Spinal cord (tissue), 10 donors: ENCODE results near the gene ZNF260. TPM values are rescaled to one million over a fixed set of nuclear protein-coding genes. Genes with fewer than 3 reads are reported as not detected.
"Not testable (repeated sequence)": the region's sequence is repeated elsewhere in the genome, so short reads cannot be mapped to it uniquely, and the experiment has no call there.

ENCODE experiments used
- DNase-seq, 6 donors: peaks; one replicate each; pipeline versions ENCODE4 v3.0.0 to v3.0.0-alpha.2; 2013 to 2015; ENCODE audit warnings: low spot score in 6 of 6, low read depth in 4 of 6
- H3K27ac ChIP-seq: one replicate; pipeline ENCODE4 v1.5.1; 2013; ENCODE audit warnings: low read depth, low read length, control low read depth
- H3K27me3 ChIP-seq: one replicate; pipeline ENCODE4 v1.6.1; 2013; ENCODE audit warnings: low read length; ENCODE audit not compliant: control insufficient read depth, insufficient read depth
- H3K36me3 ChIP-seq: one replicate; pipeline ENCODE4 v1.6.1; 2013; ENCODE audit warnings: low read length; ENCODE audit not compliant: control insufficient read depth, insufficient read depth
- H3K4me1 ChIP-seq: one replicate; pipeline ENCODE4 v1.6.1; 2013; ENCODE audit warnings: low read length; ENCODE audit not compliant: control insufficient read depth, insufficient read depth
- H3K4me3 ChIP-seq: one replicate; pipeline ENCODE4 v1.5.1; 2013; ENCODE audit warnings: low read depth, low read length, control low read depth
- H3K9me3 ChIP-seq: one replicate; pipeline ENCODE4 v1.6.1; 2013; ENCODE audit warnings: low read length; ENCODE audit not compliant: control insufficient read depth, insufficient read depth
- WGBS: methylation state at CpG from one replicate; pipeline ENCODE4 v1.1.5; 2013; ENCODE audit warnings: missing lambda C conversion rate; ENCODE audit not compliant: insufficient coverage; 5-methylcytosine and 5-hydroxymethylcytosine counted together
- polyA plus RNA-seq, 2 donors: library from polyadenylated mRNA; unstranded; fragments of 120-200 nt; gene quantifications; one replicate each; pipeline ENCODE4 v1.2.1, GENCODE V29; 2013; ENCODE audit not compliant: insufficient read length in 2 of 2
- total RNA-seq, 2 donors: library from RNA; depleted of rRNA in 1 of 2; stranded (reverse); fragments of 120-200 nt in 1 of 2; fragments of >200 nt in 1 of 2; gene quantifications; one replicate each; pipeline versions ENCODE4 v1.2.3 to v1.2.4, GENCODE V29; 2013 to 2014
- donor health status: healthy.

The ZNF260 gene
- total and polyA plus RNA-seq, 4 donors, result 21.9 to 45.7 (median 35.2) TPM

DNA sequence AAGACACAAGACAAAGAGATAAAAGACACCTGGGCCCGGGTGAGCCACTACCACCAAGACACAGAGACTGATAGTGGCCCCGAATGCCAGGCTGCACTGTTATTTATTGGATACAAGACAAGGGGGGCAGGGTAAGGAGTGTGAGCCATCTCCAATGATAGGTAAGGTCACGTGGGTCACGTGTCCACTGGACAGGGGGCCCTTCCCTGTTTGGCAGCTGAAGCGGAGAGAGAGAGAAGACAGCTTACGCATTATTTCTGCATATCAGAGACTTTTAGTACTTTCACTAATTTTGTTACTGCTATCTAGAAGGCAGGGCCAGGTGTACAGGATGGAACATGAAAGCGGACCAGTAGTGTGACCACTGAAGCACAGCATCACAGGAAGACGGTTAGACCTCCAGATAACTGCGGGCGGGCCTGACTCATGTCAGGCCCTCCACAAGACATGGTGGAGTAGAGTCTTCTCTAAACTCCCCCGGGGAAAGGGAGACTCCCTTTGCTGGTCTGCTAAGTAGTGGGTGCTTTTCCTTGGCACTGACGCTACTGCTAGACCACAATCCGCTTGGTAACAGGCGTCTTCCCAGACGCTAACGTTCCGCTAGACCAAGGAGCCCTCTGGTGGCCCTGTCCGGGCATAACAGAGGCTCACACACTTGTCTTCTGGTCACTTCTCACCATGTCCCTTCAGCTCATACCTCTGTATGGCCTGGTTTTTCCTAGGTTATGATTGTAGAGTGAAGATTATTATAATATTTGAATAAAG lies 35.2 kb downstream of the ZNF260 start:
- 62% methylated on average over 13 of the region's 18 CpGs for WGBS
- H3K9me3 ChIP-seq, H3K27me3 ChIP-seq, H3K4me3 ChIP-seq, H3K36me3 ChIP-seq, H3K27ac ChIP-seq, H3K4me1 ChIP-seq: not testable (repeated sequence)
- DNase-seq, result peak in 3 of 6 donors; percentile 4 to 40 (median 12)

DNA sequence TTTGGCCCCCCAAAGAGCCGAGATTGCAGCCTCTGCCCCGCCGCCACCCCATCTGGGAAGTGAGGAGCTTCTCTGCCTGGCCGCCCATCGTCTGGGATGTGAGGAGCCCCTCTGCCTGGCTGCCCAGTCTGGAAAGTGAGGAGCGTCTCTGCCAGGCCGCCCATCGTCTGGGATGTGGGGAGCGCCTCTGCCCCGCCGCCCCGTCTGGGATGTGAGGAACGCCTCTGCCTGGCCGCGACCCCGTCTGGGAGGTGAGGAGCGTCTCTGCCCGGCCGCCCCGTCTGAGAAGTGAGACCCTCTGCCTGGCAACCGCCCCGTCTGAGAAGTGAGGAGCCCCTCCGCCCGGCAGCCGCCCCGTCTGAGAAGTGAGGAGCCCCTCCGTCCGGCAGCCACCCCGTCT lies 37.2 kb downstream of the ZNF260 start:
- not testable (repeated sequence) for H3K4me3 ChIP-seq, H3K27me3 ChIP-seq, DNase-seq, H3K36me3 ChIP-seq, H3K4me1 ChIP-seq, H3K27ac ChIP-seq, H3K9me3 ChIP-seq
- WGBS, result 97% methylated on average over 11 of the region's 29 CpGs

DNA sequence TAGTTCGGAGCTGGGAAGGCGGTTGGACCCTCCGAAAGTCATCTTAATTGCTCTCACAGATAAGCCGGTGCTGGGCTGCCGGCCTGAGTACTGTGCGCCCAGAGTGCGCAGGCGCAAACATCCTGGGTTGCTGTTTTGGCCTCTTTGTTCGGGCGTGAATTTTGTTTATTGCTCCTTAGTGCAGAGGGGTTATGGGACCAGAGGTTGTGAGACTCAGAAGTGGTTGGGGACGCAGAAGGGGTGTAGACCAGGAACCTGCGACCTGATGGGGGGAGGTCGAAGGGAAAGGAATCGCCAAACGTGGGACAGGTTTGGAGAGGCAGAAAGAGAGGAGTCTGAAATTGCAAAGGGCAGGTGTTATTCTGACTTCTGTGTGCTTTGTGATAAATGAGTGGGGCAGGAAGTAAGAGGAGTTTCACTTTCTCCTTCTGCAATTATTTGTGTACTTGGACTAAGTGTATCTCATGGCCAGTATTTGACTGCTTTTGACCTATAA lies 38.1 kb downstream of the ZNF260 start:
- Histone ChIP-seq H3K27me3 (no peaks in the 10 kb centered on the region), H3K27ac (peak overlapping the region; percentile 98), H3K36me3 (peaks cover 8% of the 10 kb centered on the region), H3K4me1 (peaks cover 7% of the 10 kb centered on the region), H3K9me3 (peaks cover 1% of the 10 kb centered on the region), H3K4me3 (peak overlapping the region; percentile 87)
- WGBS, result 7% methylated on average over 15 of the region's 15 CpGs
- peak in 2 of 6 donors; percentile 87 to 98 for DNase-seq

DNA sequence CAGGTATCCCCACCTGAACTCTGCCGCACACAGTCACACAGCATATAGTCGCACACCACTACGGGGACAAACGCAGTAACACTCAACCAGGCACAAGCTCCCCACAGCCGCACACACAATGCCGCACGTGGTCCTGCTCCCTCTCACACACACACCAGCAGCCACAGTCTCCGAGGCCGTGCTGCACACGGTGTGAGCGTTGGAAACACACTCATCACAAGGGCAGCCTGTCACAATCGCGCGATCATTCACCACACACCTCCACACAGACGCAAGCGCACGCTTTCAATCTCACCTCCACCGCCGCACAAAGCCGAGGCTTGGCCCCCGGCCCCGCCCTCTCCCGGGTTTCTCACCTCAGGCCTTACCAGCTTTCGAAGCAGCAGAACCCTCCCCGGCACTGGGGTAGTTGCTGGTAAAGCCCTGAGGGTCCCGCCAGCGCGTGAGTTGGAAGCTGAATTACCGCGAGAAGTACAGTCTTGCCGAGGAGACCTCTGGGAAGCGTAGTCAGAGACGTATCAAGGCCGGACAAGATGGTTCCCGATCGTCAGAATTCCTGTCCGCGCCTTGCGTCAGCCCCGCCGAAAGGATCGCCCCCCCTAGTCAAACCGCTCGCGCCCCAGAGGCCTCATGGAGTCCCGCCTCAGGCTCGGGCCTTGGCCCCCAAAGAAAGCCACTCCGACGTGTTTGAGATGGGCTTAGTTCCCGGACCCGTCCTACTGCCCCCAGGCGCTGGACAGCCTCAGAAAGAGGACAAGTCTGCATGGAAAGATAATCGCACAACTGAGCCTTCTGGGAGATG lies 38.8 kb downstream of the ZNF260 start, which contains the start of gene ZNF566:
TSS of gene ZNF566 (minus strand) at position 444 of the 802 bp plus-strand sequence. CDS start 13,004 bp downstream, outside the sequence.
- H3K4me1 ChIP-seq, result peaks cover 7% of the 10 kb centered on the region
- peak; percentile 90 to 99 (median 94) for DNase-seq
- H3K36me3 ChIP-seq, result peaks cover 8% of the 10 kb centered on the region
- no peaks in the 10 kb centered on the region for H3K27me3 ChIP-seq
- peak within 1 kb of the TSS; percentile 87 for H3K4me3 ChIP-seq
- peaks cover 1% of the 10 kb centered on the region for H3K9me3 ChIP-seq
- peak within 1 kb of the TSS; percentile 98 for H3K27ac ChIP-seq
- 0% methylated on average over 53 of the region's 53 CpGs for WGBS

DNA sequence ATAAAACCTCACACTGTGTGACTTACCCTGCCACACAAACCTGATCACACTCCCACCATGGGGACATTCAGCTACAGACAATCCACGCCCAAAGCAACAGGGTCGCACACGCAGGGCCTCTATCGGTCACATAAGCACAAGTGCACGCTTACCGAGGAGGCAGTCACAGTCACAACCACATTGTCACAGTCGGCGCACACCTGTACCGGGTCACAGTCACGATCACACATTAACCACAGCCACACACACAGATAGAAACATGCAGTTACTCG lies 39.3 kb downstream of the ZNF260 start:
- Histone ChIP-seq H3K4me3 (peak overlapping the region; percentile 87), H3K9me3 (peaks cover 1% of the 10 kb centered on the region), H3K36me3 (peaks cover 8% of the 10 kb centered on the region), H3K27ac (peak overlapping the region; percentile 98), H3K4me1 (peaks cover 7% of the 10 kb centered on the region), H3K27me3 (no peaks in the 10 kb centered on the region)
- WGBS, result 1% methylated on average over 11 of the region's 11 CpGs
- peak in 2 of 6 donors; percentile 1 to 72 for DNase-seq

DNA sequence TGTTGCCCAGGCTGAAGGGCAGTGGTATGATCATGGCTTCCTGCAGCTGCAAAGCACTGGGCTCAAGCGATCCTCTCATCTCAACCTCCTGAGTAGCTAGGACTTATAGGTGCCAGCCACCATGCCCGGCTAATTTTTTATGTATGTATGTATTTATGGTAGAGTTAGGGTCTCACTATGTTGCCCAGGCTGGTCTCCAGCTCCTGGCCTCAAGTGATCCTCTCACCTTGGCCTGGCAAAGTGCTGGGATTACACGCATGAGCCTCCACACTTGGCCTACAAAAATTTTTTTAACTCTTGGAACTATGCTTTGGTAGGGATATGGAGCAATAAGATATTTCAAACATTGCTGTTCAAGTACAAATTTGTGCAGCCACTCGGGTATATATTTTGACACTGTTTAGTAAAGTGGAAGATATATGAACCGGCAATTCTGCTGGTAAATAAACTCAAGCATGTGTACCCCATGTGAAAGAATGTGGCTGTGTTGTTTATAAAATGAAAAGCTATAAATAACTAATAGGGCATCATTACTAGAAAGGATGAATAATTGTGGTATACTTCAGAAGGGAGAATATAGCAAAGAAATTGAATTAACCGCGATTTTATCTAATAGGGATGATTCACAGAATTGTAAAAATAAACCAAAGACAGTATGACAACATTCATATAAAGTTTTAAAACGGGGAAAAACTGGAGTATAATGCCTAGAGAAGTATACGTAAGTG lies 39.8 kb downstream of the ZNF260 start:
- no peaks in the 10 kb centered on the region for H3K27me3 ChIP-seq
- H3K4me3 ChIP-seq, result peak overlapping the region; percentile 87
- peaks cover 1% of the 10 kb centered on the region for H3K9me3 ChIP-seq
- peaks cover 7% of the 10 kb centered on the region for H3K4me1 ChIP-seq
- H3K36me3 ChIP-seq, result peaks cover 8% of the 10 kb centered on the region
- no peak for DNase-seq
- H3K27ac ChIP-seq, result peak overlapping the region; percentile 98
- 95% methylated on average over 3 of the region's 9 CpGs for WGBS

DNA sequence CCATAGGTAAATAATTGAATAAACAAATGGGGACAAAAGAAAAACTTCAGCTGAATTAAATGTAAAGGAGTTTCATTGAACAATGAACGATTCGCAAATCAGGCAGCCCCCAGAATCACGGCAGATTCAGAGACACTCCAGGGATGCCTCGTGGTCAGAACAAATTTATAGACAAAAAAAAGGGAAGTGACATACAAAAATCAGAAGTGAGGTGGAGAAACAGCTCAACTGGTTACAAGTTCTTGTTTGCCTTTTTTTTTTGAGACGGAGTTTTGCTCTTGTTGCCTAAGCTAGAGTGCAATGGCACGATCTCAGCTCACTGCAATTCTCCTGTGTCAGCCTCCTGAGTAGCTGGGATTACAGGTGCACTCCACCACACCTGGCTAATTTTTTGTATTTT lies 44.4 kb downstream of the ZNF260 start:
- no peak overlapping the region for H3K4me3 ChIP-seq
- no peaks in the 10 kb centered on the region for H3K9me3 ChIP-seq
- WGBS, result 83% methylated on average over 5 of the region's 6 CpGs
- H3K27me3 ChIP-seq, result no peaks in the 10 kb centered on the region
- H3K4me1 ChIP-seq, result peaks cover 4% of the 10 kb centered on the region
- H3K27ac ChIP-seq, result no peak overlapping the region
- H3K36me3 ChIP-seq, result peaks cover 11% of the 10 kb centered on the region
- DNase-seq, result no peak

DNA sequence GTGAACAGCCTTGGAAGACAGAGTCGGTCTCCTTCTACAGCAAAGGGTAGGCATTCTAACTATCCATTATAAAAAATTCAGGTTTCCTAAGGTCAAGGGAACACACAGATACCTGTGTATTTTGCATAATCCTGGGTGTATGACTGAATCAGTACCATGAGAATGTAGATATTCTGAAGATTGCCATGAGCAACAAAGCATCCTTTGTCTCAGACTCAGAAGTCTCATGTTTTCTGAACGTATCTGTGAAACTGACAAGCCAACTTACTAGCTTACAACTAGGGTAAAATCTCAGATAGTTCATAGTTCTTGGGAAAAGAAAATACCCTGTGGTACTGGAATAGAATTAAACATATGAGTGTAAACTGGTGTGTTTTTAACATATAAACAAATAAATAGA lies 45.2 kb downstream of the ZNF260 start:
- Histone ChIP-seq H3K36me3 (peaks cover 11% of the 10 kb centered on the region), H3K9me3 (no peaks in the 10 kb centered on the region)
- WGBS, result no CpG with 5 or more reads among the region's 2 CpGs

More for the DNA sequence above, 45.2 kb downstream of the ZNF260 start:
- H3K27me3 ChIP-seq, result no peaks in the 10 kb centered on the region
- H3K27ac ChIP-seq, result no peak overlapping the region
- H3K4me3 ChIP-seq, result no peak overlapping the region
- DNase-seq, result no peak
- H3K4me1 ChIP-seq, result peaks cover under 1% of the 10 kb centered on the region
